ENCODE data around the gene TSHZ1.

Gene TSHZ1

DNA sequence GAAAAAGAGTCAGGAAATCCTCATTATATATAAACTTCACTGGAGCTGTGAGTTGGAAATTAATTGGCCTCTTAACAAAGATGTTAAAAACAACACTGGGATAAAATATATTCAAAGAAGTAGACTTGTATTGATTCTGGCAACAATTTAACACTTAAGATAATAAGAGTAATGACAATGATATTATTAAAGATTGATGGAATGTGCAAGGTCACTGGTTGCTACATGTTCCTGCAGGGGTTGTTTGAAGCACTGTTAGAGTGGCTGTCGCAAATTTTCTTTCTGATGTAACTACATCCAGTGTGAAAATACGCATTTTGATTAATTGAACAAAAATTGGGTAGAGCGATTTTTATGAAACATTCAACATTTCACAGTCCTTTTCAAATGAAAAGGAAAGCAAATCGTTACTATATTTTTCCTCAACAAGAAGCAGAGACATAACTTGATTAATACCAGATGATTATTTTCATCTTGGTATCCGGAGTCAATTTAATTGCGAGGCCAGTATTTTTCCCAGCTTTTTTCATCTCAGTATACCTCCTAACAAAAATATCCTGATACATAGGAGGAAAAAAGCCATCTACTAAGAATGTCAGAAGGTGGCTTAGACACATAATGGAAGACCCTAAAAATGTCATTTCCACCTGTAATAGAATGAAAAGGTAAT is 7.8 kb upstream of the TSHZ1 start:
- TF ChIP-seq, protein P1, sequence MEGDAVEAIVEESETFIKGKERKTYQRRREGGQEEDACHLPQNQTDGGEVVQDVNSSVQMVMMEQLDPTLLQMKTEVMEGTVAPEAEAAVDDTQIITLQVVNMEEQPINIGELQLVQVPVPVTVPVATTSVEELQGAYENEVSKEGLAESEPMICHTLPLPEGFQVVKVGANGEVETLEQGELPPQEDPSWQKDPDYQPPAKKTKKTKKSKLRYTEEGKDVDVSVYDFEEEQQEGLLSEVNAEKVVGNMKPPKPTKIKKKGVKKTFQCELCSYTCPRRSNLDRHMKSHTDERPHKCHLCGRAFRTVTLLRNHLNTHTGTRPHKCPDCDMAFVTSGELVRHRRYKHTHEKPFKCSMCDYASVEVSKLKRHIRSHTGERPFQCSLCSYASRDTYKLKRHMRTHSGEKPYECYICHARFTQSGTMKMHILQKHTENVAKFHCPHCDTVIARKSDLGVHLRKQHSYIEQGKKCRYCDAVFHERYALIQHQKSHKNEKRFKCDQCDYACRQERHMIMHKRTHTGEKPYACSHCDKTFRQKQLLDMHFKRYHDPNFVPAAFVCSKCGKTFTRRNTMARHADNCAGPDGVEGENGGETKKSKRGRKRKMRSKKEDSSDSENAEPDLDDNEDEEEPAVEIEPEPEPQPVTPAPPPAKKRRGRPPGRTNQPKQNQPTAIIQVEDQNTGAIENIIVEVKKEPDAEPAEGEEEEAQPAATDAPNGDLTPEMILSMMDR (conservative IDR thresholded peaks at IDR 0.05; ENCODE audit: low read depth): no peak
- CTCF ChIA-PET: no interaction called here
- DNase-seq (ENCODE audit: low spot score): no peak
- H3K27ac ChIP-seq: no peak overlapping the region
- POLR2A ChIA-PET (ENCODE audit: low non-redundant PET): no interaction called here

DNA sequence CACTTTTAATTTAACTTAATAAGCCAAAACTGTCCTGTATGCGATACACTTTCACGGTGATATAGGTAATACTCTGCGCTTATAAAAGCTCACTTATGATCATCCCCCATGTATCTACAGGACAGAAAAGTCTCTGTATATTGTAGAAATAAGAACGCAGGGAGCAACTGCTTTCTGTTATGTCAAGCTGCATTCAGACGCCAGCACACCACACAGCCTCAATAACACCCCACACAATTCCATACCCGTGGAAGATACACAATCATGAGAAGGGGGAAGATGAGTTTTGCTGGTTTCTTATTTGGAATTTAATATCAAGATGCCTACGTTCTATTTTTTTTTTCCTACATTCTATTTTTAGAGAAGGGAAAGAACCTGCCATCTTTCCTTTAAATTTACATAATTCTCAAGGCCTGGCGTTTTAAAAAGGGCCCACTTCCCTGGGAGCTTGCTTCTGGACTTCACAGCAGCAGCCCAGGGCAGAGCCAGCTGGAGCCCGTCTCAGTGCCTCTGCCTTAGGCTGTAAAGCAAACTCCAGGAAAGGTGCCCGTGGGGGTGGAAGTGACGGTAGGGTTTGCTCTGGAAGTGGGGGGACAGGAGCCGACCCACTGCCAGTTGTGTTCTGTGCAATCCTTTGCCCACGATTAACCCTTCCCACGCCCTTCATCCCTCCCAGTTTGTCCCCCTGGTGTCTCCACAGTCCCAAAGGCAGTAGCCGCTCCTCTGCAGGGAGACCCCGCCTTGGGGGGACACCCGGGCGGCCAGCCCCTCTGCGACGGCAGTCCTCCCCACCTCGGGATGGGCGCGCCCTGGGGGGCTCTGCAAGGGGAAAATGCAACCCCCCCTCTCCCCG is 7.0 kb upstream of the TSHZ1 start:
- DNase-seq (ENCODE audit: low spot score): no peak
- ChIA-PET POLR2A (ENCODE audit: low non-redundant PET) (no interaction called here), CTCF (no interaction called here)
- TF ChIP-seq, protein P1 (conservative IDR thresholded peaks at IDR 0.05; ENCODE audit: low read depth): no peak
- H3K27ac ChIP-seq: peak overlapping the region; percentile 8

DNA sequence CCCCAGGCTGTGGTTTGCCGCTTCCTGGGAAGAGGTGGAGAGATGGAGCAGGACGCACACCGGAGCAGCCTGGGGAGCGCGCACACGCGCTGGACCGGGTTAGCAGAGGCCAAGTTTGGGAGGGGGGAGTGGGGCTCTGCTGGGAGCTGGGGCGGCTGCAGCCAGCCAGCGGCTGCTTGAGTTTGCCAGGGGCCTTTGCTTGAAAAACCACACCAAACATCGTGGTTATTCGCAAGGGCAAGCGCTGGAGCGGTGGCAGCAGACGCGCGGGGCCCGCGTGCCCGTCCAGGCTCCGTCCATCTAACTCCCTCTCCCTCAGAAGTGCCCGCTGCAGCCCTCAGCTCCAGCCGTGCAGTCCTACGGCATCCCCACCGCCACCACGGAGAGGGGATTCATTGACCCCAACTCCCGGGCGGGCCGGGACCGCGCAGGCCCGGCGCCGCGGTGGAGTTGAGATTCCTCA is 6.3 kb upstream of the TSHZ1 start:
- TF ChIP-seq, protein P1 (conservative IDR thresholded peaks at IDR 0.05; ENCODE audit: low read depth): no peak
- ChIA-PET POLR2A (ENCODE audit: low non-redundant PET) (no interaction called here), CTCF (no interaction called here)
- DNase-seq (ENCODE audit: low spot score): no peak
- H3K27ac ChIP-seq: peak overlapping the region; percentile 8

DNA sequence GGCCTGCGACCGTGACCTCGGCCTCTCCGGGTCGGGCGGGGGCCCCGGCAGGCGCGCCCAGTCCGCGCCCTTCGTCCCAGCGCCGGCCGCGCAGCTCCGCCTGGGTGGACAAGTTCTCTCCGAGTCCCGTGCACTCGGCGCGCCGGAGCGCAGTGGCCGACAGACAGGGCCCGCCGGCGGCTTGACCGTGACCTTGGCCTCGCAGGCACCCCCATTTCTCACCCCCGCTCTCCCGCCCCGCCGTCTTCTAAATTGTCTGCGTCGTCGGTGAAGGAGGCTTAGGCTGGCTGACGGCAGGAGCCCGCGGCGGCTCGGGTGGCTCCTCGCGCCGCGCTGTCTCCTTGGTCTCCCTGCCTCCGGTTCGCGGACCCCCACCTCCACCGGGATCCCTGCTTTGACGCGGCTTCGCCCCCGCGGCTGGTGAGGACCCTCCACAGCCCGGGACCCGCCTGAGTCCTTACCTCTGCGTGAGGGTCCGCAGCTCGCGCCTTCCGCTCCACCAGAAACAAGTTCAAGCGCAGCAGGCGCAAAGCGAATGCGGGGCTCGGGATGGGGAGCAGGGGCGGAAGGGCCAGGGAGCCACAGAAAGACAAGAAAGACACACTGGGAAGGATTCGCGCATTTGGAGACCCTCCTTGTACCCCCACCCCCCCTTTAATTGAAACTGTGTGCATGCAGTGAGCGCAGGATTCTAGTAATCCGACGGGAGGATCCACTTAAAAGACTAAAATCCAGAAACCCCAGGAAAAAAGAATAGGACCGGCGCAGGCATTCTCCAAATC is 5.7 kb upstream of the TSHZ1 start:
- TF ChIP-seq, protein P1 (conservative IDR thresholded peaks at IDR 0.05; ENCODE audit: low read depth): no peak
- no peak for DNase-seq (ENCODE audit: low spot score)
- CTCF ChIA-PET: interaction anchor here (0.6 kb wide), 1 partner anchor 35 kb away, joined by 3 read pairs; no protein-coding TSS in a partner anchor
- peak overlapping the region; percentile 8; the same call in 1 of the 2 replicates for H3K27ac ChIP-seq
- POLR2A ChIA-PET (ENCODE audit: low non-redundant PET): no interaction called here

DNA sequence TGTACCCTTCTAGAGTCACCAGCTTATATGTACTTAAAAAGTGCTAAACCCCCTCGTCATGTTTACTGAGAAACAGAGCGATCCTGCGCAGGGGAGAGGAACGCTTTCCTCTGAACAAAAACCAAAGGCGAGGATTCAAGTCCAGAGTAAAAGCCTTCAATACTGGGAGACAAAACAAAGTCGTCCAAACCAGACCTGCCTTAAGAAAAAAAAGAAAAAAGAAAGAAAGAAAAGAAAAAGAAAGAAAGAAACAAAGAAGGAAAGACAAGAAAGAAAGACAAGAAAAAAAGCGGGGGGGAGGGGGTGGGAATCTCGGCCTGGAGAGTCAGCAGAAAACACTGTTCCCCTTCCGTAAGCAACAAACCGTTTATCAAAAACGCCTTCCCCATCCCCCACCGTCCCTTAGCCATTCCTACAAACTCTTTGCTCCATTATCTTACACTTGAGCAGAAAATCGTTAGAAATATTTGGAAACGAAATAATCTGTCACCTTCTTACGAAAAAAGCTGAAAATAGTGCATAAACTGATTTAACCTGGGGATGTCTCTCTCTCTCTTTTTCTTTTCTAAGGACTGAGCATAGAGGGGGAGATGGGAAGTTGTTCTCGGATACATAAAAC is 5.0 kb upstream of the TSHZ1 start:
- ChIA-PET POLR2A (ENCODE audit: low non-redundant PET) (no interaction called here), CTCF (interaction anchor here (0.6 kb wide), 1 partner anchor 34 kb away, joined by 3 read pairs; no protein-coding TSS in a partner anchor)
- TF ChIP-seq, protein P1 (conservative IDR thresholded peaks at IDR 0.05; ENCODE audit: low read depth): no peak
- no peak for DNase-seq (ENCODE audit: low spot score)
- H3K27ac ChIP-seq: no peak overlapping the region
